ENCODE results near the gene DCAF6. TPM values are rescaled to one million over a fixed set of nuclear protein-coding genes. Genes with fewer than 3 reads are reported as not detected.

Gene DCAF6
- total and polyA plus RNA-seq, 12 donors, result 49.0 to 226 (median 197) TPM

DNA sequence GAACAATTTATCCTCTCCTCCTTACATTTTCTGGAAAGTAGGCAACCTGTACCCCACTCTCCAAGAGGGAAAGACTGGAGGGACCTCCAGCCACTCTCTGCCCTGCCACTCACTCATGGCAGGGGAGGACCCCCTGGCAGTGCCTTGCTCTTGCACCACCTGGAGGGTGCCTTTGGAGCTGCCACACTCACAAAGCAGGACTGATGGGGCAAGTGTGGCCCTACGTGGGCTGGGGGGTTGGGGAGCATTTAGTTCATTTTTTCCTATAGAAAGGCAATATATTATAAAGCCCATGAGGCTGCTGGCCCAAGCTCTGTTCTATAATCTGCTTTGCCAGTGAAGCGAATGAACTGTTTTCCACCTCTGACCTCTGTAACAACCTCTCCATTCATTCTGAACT lies 150.0 kb downstream of the DCAF6 start:
- TF ChIP-seq CTCF (IDR thresholded peaks at IDR 0.05), result no peak
- no peaks in the 10 kb centered on the region for H3K9me3 ChIP-seq
- H3K27me3 ChIP-seq, result no peaks in the 10 kb centered on the region
- 84 to 86% methylated on average over 2 of the region's 2 CpGs for WGBS, 2 donors
- peak overlapping the region in 4 of 10 donors; percentile 27 to 52 (median 35) for H3K27ac ChIP-seq
- H3K4me3 ChIP-seq, result no peak overlapping the region
- H3K4me1 ChIP-seq, result peaks cover 2 to 49% (median 22%) of the 10 kb centered on the region in 9 donors
- DNase-seq (no peak), ATAC-seq (no peak)
- intact Hi-C loops (cut with DNase I), result loop anchor here in 5 of 10 donors (5.0 to 10.0 kb wide), 6 partner anchors 36 to 372 kb away; partner anchors contain the start of genes DCAF6 (in 2 of the 5), MPC2 (in 2 of the 5) and MPZL1 (in 2 of the 5)
- peaks cover 0 to 25% (median 0%) of the 10 kb centered on the region in 9 donors for H3K36me3 ChIP-seq

DNA sequence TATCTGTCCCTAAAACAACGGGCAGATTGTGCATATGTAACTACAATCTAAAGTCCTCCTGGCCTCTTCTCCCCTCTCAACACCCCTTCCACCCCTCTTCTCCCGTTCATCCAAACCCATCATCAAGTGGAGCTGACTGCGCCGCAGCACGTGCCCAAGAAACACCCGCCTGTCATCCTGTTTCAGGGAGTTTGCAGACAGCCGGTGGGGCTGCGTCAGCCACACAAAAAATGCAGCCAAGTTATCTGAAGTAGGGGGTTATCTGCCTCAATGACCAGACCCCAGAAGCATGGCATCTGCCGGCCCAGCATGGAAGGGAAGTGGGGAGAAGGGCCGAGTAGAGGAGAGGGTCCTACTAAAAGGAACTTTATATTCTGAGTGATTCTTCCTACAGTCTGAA lies 151.2 kb downstream of the DCAF6 start:
- H3K4me1 ChIP-seq, result peaks cover 2 to 36% (median 16%) of the 10 kb centered on the region in 9 donors

DNA sequence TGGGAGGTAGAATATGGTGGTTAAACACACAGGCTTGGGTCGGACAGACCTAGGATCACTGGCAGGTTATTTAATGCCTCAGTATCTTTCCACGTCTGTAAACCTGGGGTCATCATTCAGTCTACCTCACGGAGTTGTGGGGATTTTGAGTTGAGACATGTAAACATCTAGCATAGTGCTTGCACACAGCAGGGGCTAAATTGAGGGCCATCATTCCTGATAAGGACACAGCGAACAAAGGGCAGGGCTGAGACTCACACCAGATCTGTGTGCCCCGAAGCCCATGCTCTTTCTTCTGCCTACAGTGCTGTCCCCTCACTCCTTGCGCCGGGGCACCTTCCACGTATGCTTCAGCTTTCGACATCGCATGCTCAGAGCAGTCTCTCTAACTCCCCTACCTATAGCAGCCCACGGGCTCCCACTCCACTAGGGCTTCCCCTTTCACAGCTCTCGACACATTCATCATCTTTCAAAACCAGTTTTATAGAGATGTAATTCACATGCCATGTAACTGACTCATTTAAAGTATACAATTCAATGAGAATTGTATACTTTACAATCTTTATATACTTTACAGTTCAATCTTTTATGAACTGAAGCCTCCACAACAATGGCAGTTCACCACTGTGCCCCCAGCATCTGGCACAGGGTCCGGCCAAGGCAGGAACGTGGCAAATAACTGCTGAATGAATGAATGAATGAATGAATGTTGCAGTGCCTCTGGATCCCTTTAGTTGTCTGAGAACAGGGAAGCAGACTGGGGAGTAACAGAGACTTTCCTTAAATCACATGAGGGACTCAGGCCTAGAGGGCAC lies 152.2 kb downstream of the DCAF6 start:
- intact Hi-C loops (cut with DNase I), result loop anchor here in 5 of 10 donors (5.0 to 10.0 kb wide), 6 partner anchors 34 to 374 kb away; partner anchors contain the start of genes DCAF6 (in 2 of the 5), MPC2 (in 2 of the 5) and MPZL1 (in 2 of the 5)
- Histone ChIP-seq H3K27ac (no peak overlapping the region), H3K36me3 (peaks cover 0 to 18% (median 0%) of the 10 kb centered on the region in 9 donors), H3K27me3 (no peaks in the 10 kb centered on the region), H3K4me3 (no peak overlapping the region), H3K9me3 (no peaks in the 10 kb centered on the region), H3K4me1 (peaks cover 2 to 32% (median 16%) of the 10 kb centered on the region in 9 donors)
- DNase-seq (no peak), ATAC-seq (no peak)
- TF ChIP-seq CTCF (IDR thresholded peaks at IDR 0.05), result no peak
- 96 to 97% methylated on average over 14 of the region's 14 CpGs for WGBS, 2 donors

More for the DNA sequence above, 151.2 kb downstream of the DCAF6 start:
- 66 to 84% methylated on average over 10 of the region's 10 CpGs for WGBS, 2 donors
- intact Hi-C loops (cut with DNase I), result loop anchor here in 5 of 10 donors (5.0 to 10.0 kb wide), 6 partner anchors 35 to 373 kb away; partner anchors contain the start of genes DCAF6 (in 2 of the 5), MPC2 (in 2 of the 5) and MPZL1 (in 2 of the 5)
- Histone ChIP-seq H3K9me3 (no peaks in the 10 kb centered on the region), H3K27ac (no peak overlapping the region), H3K36me3 (peaks cover 0 to 20% (median 0%) of the 10 kb centered on the region in 9 donors), H3K27me3 (no peaks in the 10 kb centered on the region), H3K4me3 (no peak overlapping the region)
- TF ChIP-seq CTCF (IDR thresholded peaks at IDR 0.05), result no peak
- ATAC-seq, result no peak
- DNase-seq, result no peak

DNA sequence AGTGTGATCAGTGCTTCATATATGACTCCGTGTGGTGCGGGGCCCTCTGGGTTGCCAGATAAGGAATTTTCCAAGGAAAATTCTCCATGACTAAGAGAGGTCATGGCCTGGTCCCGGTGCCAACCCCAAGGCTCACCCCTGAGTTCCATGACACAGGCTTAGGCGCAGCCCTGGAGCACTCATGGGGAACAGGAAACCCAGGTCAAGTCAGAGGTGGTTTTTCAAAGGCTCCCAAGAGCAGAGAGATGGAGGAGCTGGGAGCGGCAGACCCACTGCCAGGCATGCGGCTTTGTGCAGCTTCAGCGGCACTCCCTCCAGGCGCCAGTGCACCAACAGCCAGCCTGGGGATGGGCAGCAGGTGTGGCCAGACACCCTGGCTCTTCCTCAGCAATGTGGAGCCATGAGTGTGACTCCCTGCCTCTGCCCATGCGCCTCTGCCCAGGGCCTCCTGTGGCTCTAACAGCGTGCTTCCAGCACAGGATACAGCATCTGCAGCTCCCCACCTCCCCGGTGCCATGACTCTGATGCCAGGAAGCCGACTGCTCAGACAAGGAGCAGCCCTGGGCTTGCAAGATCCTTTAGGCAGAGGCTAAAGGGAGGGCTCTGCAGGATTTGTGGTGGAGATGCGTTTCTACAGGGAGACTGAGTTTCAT lies 153.0 kb downstream of the DCAF6 start:
- ATAC-seq, result no peak
- H3K9me3 ChIP-seq, result no peaks in the 10 kb centered on the region
- H3K4me3 ChIP-seq, result no peak overlapping the region
- H3K4me1 ChIP-seq, result peaks cover 2 to 25% (median 12%) of the 10 kb centered on the region in 9 donors
- intact Hi-C loops (cut with DNase I), result loop anchor here in 5 of 10 donors (5.0 to 10.0 kb wide), 6 partner anchors 33 to 375 kb away; partner anchors contain the start of genes DCAF6 (in 2 of the 5), MPC2 (in 2 of the 5) and MPZL1 (in 2 of the 5)
- no peaks in the 10 kb centered on the region for H3K27me3 ChIP-seq
- no peak for DNase-seq
- 91 to 94% methylated on average over 13 of the region's 13 CpGs for WGBS, 2 donors
- TF ChIP-seq CTCF (IDR thresholded peaks at IDR 0.05), result no peak
- H3K27ac ChIP-seq, result no peak overlapping the region
- peaks cover 0 to 19% (median 0%) of the 10 kb centered on the region in 9 donors for H3K36me3 ChIP-seq

Measured in heart right ventricle (tissue), 16 donors.